ENCODE data around the gene CDH4. TPM values are rescaled to one million over a fixed set of nuclear protein-coding genes. Genes with fewer than 3 reads are reported as not detected.

The CDH4 gene
- total RNA-seq, 1 experiment from 2014 or later, result not detected

DNA sequence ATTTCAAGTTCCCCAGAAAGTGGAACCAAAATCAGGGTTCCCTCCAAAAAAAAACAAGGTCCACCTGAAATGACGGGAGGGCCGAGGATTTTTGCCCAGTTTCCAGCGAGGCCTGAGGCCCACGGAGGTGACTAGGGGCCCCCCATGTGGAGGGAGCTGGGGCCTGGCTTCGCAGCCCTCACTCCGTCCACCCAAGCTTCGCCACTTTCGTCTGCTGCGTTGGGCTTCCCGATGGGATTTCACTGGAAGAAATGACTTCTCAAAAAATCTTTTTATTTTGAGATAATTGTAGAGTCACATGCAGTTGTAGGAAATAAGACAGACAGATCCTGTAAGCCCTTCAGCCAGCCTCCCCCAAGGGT is 605.3 kb downstream of the CDH4 start:
- TF ChIP-seq TCF7L2 (IDR thresholded peaks at IDR 0.05; ENCODE audit: low read depth, low read length) (no peak), POLR2AphosphoS5 (IDR thresholded peaks at IDR 0.05; ENCODE audit: low read depth, low read length) (no peak), SIN3A (IDR thresholded peaks at IDR 0.05; ENCODE audit: borderline replicate concordance, insufficient read depth, low read depth, low read length) (no peak)
- TF ChIP-seq, protein P1, sequence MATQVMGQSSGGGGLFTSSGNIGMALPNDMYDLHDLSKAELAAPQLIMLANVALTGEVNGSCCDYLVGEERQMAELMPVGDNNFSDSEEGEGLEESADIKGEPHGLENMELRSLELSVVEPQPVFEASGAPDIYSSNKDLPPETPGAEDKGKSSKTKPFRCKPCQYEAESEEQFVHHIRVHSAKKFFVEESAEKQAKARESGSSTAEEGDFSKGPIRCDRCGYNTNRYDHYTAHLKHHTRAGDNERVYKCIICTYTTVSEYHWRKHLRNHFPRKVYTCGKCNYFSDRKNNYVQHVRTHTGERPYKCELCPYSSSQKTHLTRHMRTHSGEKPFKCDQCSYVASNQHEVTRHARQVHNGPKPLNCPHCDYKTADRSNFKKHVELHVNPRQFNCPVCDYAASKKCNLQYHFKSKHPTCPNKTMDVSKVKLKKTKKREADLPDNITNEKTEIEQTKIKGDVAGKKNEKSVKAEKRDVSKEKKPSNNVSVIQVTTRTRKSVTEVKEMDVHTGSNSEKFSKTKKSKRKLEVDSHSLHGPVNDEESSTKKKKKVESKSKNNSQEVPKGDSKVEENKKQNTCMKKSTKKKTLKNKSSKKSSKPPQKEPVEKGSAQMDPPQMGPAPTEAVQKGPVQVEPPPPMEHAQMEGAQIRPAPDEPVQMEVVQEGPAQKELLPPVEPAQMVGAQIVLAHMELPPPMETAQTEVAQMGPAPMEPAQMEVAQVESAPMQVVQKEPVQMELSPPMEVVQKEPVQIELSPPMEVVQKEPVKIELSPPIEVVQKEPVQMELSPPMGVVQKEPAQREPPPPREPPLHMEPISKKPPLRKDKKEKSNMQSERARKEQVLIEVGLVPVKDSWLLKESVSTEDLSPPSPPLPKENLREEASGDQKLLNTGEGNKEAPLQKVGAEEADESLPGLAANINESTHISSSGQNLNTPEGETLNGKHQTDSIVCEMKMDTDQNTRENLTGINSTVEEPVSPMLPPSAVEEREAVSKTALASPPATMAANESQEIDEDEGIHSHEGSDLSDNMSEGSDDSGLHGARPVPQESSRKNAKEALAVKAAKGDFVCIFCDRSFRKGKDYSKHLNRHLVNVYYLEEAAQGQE (IDR thresholded peaks at IDR 0.05; ENCODE audit: insufficient read depth in 1 of 2, low read depth in 2 of 2, low read length in 1 of 2), result no peak
- TF ChIP-seq, protein P2, sequence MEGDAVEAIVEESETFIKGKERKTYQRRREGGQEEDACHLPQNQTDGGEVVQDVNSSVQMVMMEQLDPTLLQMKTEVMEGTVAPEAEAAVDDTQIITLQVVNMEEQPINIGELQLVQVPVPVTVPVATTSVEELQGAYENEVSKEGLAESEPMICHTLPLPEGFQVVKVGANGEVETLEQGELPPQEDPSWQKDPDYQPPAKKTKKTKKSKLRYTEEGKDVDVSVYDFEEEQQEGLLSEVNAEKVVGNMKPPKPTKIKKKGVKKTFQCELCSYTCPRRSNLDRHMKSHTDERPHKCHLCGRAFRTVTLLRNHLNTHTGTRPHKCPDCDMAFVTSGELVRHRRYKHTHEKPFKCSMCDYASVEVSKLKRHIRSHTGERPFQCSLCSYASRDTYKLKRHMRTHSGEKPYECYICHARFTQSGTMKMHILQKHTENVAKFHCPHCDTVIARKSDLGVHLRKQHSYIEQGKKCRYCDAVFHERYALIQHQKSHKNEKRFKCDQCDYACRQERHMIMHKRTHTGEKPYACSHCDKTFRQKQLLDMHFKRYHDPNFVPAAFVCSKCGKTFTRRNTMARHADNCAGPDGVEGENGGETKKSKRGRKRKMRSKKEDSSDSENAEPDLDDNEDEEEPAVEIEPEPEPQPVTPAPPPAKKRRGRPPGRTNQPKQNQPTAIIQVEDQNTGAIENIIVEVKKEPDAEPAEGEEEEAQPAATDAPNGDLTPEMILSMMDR (IDR thresholded peaks at IDR 0.05), result no peak
- ATAC-seq, result no peak
- Histone ChIP-seq H3K4me3 (ENCODE audit: low read depth in 2 of 2, low read length in 2 of 2) (no peak overlapping the region), H3K27ac (ENCODE audit: low read length) (no peak overlapping the region), H3K9me3 (ENCODE audit: control insufficient read depth, insufficient read depth, low read depth, low read length) (no peaks in the 10 kb centered on the region), H3K36me3 (ENCODE audit: control insufficient read depth, insufficient read depth, low read length) (no peaks in the 10 kb centered on the region), H3K27me3 (ENCODE audit: control insufficient read depth, insufficient read depth, low read length) (no peaks in the 10 kb centered on the region; the same call in 1 of the 2 replicates), H3K4me1 (ENCODE audit: control insufficient read depth, insufficient read depth, low read length) (no peaks in the 10 kb centered on the region)
- BruUV-seq (replicated peaks), result no TSS peak
- no peak for DNase-seq (ENCODE audit: low read depth, low spot score)
- in situ Hi-C loops (cut with HindIII; ENCODE audit: low pct_unique_long_range_greater_than_20kb, low sequenced_read_pairs) (no loop called here), intact Hi-C loops (cut with micrococcal nuclease; ENCODE audit: unreplicated experiment) (no loop called here)
- ChIA-PET CTCF (no interaction called here), POLR2A (no interaction called here)

DNA sequence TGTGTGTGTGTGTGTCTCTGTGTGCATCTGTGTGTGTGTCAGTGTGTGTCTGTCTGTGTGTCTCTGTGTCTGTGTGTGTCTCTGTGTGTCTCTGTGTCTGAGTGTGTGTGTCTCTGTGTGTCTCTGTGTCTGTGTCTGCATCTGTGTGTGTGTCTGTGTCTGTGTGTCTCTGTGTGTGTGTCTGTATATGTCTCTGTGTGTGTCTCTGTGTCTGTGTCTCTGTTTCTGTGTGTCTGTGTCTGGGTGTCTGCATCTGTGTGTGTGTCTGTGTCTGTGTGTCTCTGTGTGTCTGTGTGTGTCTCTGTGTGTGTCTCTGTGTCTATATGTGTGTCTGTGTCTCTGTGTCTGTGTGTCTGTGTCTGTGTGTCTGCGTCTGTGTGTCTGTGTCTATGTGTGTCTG is 605.8 kb downstream of the CDH4 start:
- BruUV-seq (replicated peaks), result no TSS peak
- in situ Hi-C loops (cut with HindIII; ENCODE audit: low pct_unique_long_range_greater_than_20kb, low sequenced_read_pairs), result no loop called here
- H3K4me1 ChIP-seq (ENCODE audit: control insufficient read depth, insufficient read depth, low read length), result no peaks in the 10 kb centered on the region
- no peaks in the 10 kb centered on the region for H3K9me3 ChIP-seq (ENCODE audit: control insufficient read depth, insufficient read depth, low read depth, low read length)
- no peaks in the 10 kb centered on the region; the same call in 1 of the 2 replicates for H3K27me3 ChIP-seq (ENCODE audit: control insufficient read depth, insufficient read depth, low read length)
- TF ChIP-seq, protein P2 (IDR thresholded peaks at IDR 0.05), result no peak
- TF ChIP-seq TCF7L2 (IDR thresholded peaks at IDR 0.05; ENCODE audit: low read depth, low read length), result no peak
- TF ChIP-seq SIN3A (IDR thresholded peaks at IDR 0.05; ENCODE audit: borderline replicate concordance, insufficient read depth, low read depth, low read length), result no peak
- no peak for TF ChIP-seq POLR2AphosphoS5 (IDR thresholded peaks at IDR 0.05; ENCODE audit: low read depth, low read length)
- TF ChIP-seq, protein P1 (IDR thresholded peaks at IDR 0.05; ENCODE audit: insufficient read depth in 1 of 2, low read depth in 2 of 2, low read length in 1 of 2), result no peak
- no peak overlapping the region for H3K4me3 ChIP-seq (ENCODE audit: low read depth in 2 of 2, low read length in 2 of 2)
- DNase-seq (ENCODE audit: low read depth, low spot score), result no peak
- ChIA-PET POLR2A (no interaction called here), CTCF (no interaction called here)
- H3K36me3 ChIP-seq (ENCODE audit: control insufficient read depth, insufficient read depth, low read length), result no peaks in the 10 kb centered on the region
- no peak for ATAC-seq
- no peak overlapping the region for H3K27ac ChIP-seq (ENCODE audit: low read length)
- intact Hi-C loops (cut with micrococcal nuclease; ENCODE audit: unreplicated experiment), result no loop called here
